Adipose tissue (tissue), 3 donors: ENCODE measurements around the gene LIPC. TPM values are rescaled to one million over a fixed set of nuclear protein-coding genes. Genes with fewer than 3 reads are reported as not detected.

ENCODE experiments used
- H3K27ac ChIP-seq: one replicate; pipeline ENCODE4 v1.5.1; 2013; ENCODE audit warnings: low read depth, low read length
- WGBS, 3 donors: extraction: QIAGEN DNeasy Blood & Tissue Kit; methylation state at CpG; one replicate each; pipeline ENCODE4 v1.1.7; 2013; 5-methylcytosine and 5-hydroxymethylcytosine counted together
- polyA plus RNA-seq, 3 donors: library from polyadenylated mRNA; stranded (reverse); fragments of 200-250 nt; gene quantifications; one replicate each; pipeline ENCODE4 v1.2.3, GENCODE V29; 2013
- donor health status: healthy with polysubstance abuse.
- donor health status: Bipolar disorder and iron deficiency.
- donor health status: healthy.

LIPC gene
- polyA plus RNA-seq, 3 donors, result 0.28 to 0.56 (median 0.40) TPM

GRCh38 chr15:58518626-58519025, 86.8 kb downstream of the LIPC start:
- 60 to 74% (median 64%) methylated on average over 7 to 8 of the region's 8 CpGs for WGBS, 3 donors

GRCh38 chr15:58519516-58519915, 87.7 kb downstream of the LIPC start:
- WGBS, 3 donors, result 57 to 67% (median 58%) methylated on average over 5 of the region's 5 CpGs
- no peak overlapping the region for H3K27ac ChIP-seq

More at GRCh38 chr15:58518626-58519025, 86.8 kb downstream of the LIPC start:
- no peak overlapping the region for H3K27ac ChIP-seq

GRCh38 chr15:58520464-58520863, 88.7 kb downstream of the LIPC start:
- H3K27ac ChIP-seq, result no peak overlapping the region

GRCh38 chr15:58520936-58521292, 89.1 kb downstream of the LIPC start:
- no peak overlapping the region for H3K27ac ChIP-seq

More at GRCh38 chr15:58520464-58520863, 88.7 kb downstream of the LIPC start:
- WGBS, 3 donors, result 45 to 82% (median 51%) methylated on average over 9 of the region's 9 CpGs

GRCh38 chr15:58521293-58521991, 89.7 kb downstream of the LIPC start:
- WGBS, 3 donors, result 51 to 74% (median 62%) methylated on average over 13 of the region's 13 CpGs
- H3K27ac ChIP-seq, result no peak overlapping the region

More at GRCh38 chr15:58520936-58521292, 89.1 kb downstream of the LIPC start:
- WGBS, 3 donors, result 77 to 89% (median 78%) methylated on average over 4 of the region's 4 CpGs

- no peak overlapping the region for H3K27ac ChIP-seq
- 82 to 93% (median 82%) methylated on average over 9 of the region's 9 CpGs for WGBS, 3 donors
These were observed 90.6 kb downstream of the LIPC start for GRCh38 chr15:58522391-58522790.

GRCh38 chr15:58522865-58523264, 91.1 kb downstream of the LIPC start:
- WGBS, 3 donors, result 70 to 84% (median 73%) methylated on average over 9 of the region's 9 CpGs
- H3K27ac ChIP-seq, result no peak overlapping the region

GRCh38 chr15:58523634-58524033, 91.8 kb downstream of the LIPC start:
- 93 to 96% (median 94%) methylated on average over 5 of the region's 5 CpGs for WGBS, 3 donors
- no peak overlapping the region for H3K27ac ChIP-seq

- no peak overlapping the region for H3K27ac ChIP-seq
- WGBS, 3 donors, result 23 to 35% (median 32%) methylated on average over 2 of the region's 2 CpGs
These were observed 92.5 kb downstream of the LIPC start for GRCh38 chr15:58524247-58524646.

GRCh38 chr15:58525991-58526421, 94.2 kb downstream of the LIPC start:
- H3K27ac ChIP-seq, result no peak overlapping the region
- 57 to 73% (median 66%) methylated on average over 4 of the region's 4 CpGs for WGBS, 3 donors

GRCh38 chr15:58526647-58527192, 94.9 kb downstream of the LIPC start:
- H3K27ac ChIP-seq, result no peak overlapping the region
- WGBS, 3 donors, result 59 to 72% (median 66%) methylated on average over 7 of the region's 7 CpGs

- H3K27ac ChIP-seq, result no peak overlapping the region
- 41 to 84% (median 68%) methylated on average over 9 of the region's 9 CpGs for WGBS, 3 donors
These were observed 95.9 kb downstream of the LIPC start for GRCh38 chr15:58527573-58528187.

GRCh38 chr15:58528188-58528870, 96.5 kb downstream of the LIPC start:
- no peak overlapping the region for H3K27ac ChIP-seq
- WGBS, 3 donors, result 38 to 74% (median 66%) methylated on average over 12 of the region's 12 CpGs

GRCh38 chr15:58529041-58529440, 97.2 kb downstream of the LIPC start:
- H3K27ac ChIP-seq, result no peak overlapping the region
- 34 to 80% (median 76%) methylated on average over 2 of the region's 2 CpGs for WGBS, 3 donors

- WGBS, 3 donors, result 83 to 94% (median 84%) methylated on average over 7 of the region's 7 CpGs
- no peak overlapping the region for H3K27ac ChIP-seq
These were observed 98.3 kb downstream of the LIPC start for GRCh38 chr15:58530056-58530590.

- no peak overlapping the region for H3K27ac ChIP-seq
- 82 to 96% (median 95%) methylated on average over 3 of the region's 3 CpGs for WGBS, 3 donors
These were observed 100.3 kb downstream of the LIPC start for GRCh38 chr15:58532126-58532525.

GRCh38 chr15:58534556-58534955, 102.8 kb downstream of the LIPC start:
- WGBS, 3 donors, result 94 to 100% (median 100%) methylated on average over 1 of the region's 1 CpG
- H3K27ac ChIP-seq, result no peak overlapping the region

GRCh38 chr15:58535337-58535736, 103.5 kb downstream of the LIPC start:
- 72 to 96% (median 90%) methylated on average over 5 of the region's 5 CpGs for WGBS, 3 donors
- no peak overlapping the region for H3K27ac ChIP-seq

- no peak overlapping the region for H3K27ac ChIP-seq
- 72 to 96% (median 95%) methylated on average over 6 of the region's 6 CpGs for WGBS, 3 donors
These were observed 104.1 kb downstream of the LIPC start for GRCh38 chr15:58535894-58536293.
